HepG2 (cell line): ENCODE measurements around the gene TRH. TPM values are rescaled to one million over a fixed set of nuclear protein-coding genes. Genes with fewer than 3 reads are reported as not detected.
"Not testable (repeated sequence)": the region's sequence is repeated elsewhere in the genome, so short reads cannot be mapped to it uniquely, and the experiment has no call there.

Experiments
- ATAC-seq: fragments of 200-7000 bp; cut with Tn5 transposase; 3 replicates; pipeline ENCODE4 v1.9.1; 2020; ENCODE audit warnings: mild to moderate bottlenecking, moderate library complexity
- BruUV-seq: library from RNA; stranded (reverse); fragments of 400-500 nt; replicated peaks from 2 replicates; lab custom pipeline; 2021; lab: Mats Ljungman, UMichigan
- CTCF ChIA-PET: fragments of 300-600 bp; formaldehyde crosslinking; extraction: SDS; loops from one replicate; lab custom pipeline; 2021; ENCODE audit warnings: low total read pairs, inconsistent platforms, low intra/inter-chr PET ratio; lab: Yijun Ruan, JAX
- POLR2A ChIA-PET: fragments of 350-600 bp; sonication (Branson Sonifier 250); formaldehyde crosslinking; loops from one replicate; lab custom pipeline; 2020; ENCODE audit warnings: antibody characterized with exemption, inconsistent platforms; lab: Yijun Ruan, JAX
- DNase-seq: peaks from one replicate; pipeline ENCODE4 v3.0.0-alpha.2; 2015; ENCODE audit warnings: low spot score
- FAIRE-seq: peaks from 3 replicates; lab custom pipeline; 2011; peaks lifted over from hg19 to GRCh38; lab: Jason Lieb, UNC
- H2AFZ ChIP-seq: one replicate; pipeline ENCODE4 v1.6.1; 2011; ENCODE audit warnings: low read length, inconsistent platforms
- H3K27ac ChIP-seq: fragments of 300-600 bp; 3 replicates; pipeline ENCODE4 v1.8.0; 2011; ENCODE audit warnings: mixed run types, mild to moderate bottlenecking, mixed read lengths, low read length, inconsistent platforms; ENCODE audit not compliant: insufficient read depth; ENCODE audit errors: extremely low read length
- H3K27me3 ChIP-seq, 2 experiments: fragments of 200-600 bp in 1 of 2; 2 replicates in 1 of 2; 3 replicates in 1 of 2; pipeline versions ENCODE4 v1.6.0 to v1.8.0; 2011; ENCODE audit warnings: low read length in 2 of 2, mild to moderate bottlenecking in 2 of 2, moderate library complexity in 2 of 2, inconsistent platforms in 1 of 2; ENCODE audit not compliant: insufficient read depth in 2 of 2, control insufficient read depth in 1 of 2
- H3K36me3 ChIP-seq, 2 experiments: fragments of 200-600 bp in 1 of 2; replicated peaks in 1 of 2; 2 replicates in 1 of 2; 3 replicates in 1 of 2; pipeline versions ENCODE4 v1.5.1 to v1.8.0; 2011; ENCODE audit warnings: low read length in 2 of 2, inconsistent platforms in 1 of 2; ENCODE audit not compliant: insufficient read depth in 2 of 2, control insufficient read depth in 1 of 2
- H3K4me1 ChIP-seq: 2 replicates; pipeline ENCODE4 v1.5.1; 2012; ENCODE audit warnings: low read length, inconsistent platforms; ENCODE audit not compliant: insufficient read depth
- H3K4me2 ChIP-seq: 2 replicates; pipeline ENCODE4 v1.6.0; 2011; ENCODE audit warnings: low read depth, low read length, inconsistent platforms
- H3K4me3 ChIP-seq, 3 experiments: fragments of 200-600 bp in 1 of 3; sonication (generic), shearing (Covaris generic) in 1 of 3; replicated peaks in 1 of 3; 2 replicates each; pipeline ENCODE4 v1.5.1; 2011 to 2016; ENCODE audit warnings: low read length in 3 of 3, inconsistent platforms in 2 of 3, low read depth in 2 of 3, mild to moderate bottlenecking in 2 of 3, control low read depth in 1 of 3, mixed read lengths in 1 of 3; ENCODE audit not compliant: insufficient read depth in 1 of 3
- H3K79me2 ChIP-seq: one replicate; pipeline ENCODE4 v1.6.1; 2011; ENCODE audit warnings: low read length, inconsistent platforms; ENCODE audit not compliant: insufficient read depth
- H3K9ac ChIP-seq: 2 replicates; pipeline ENCODE4 v1.6.0; 2011; ENCODE audit warnings: mild to moderate bottlenecking, low read depth, low read length, inconsistent platforms; ENCODE audit not compliant: insufficient read depth
- H3K9me3 ChIP-seq: 2 replicates; pipeline ENCODE4 v1.5.1; 2012; ENCODE audit warnings: mild to moderate bottlenecking, low read length
- H4K20me1 ChIP-seq: 2 replicates; pipeline ENCODE4 v1.6.0; 2011; ENCODE audit warnings: inconsistent platforms, mild to moderate bottlenecking, low read length, moderate library complexity; ENCODE audit not compliant: insufficient read depth
- AKAP8 ChIP-seq: sonication (generic); formaldehyde crosslinking; IDR thresholded peaks from 2 replicates; pipeline ENCODE4 v1.5.1; 2020; ENCODE audit warnings: mild to moderate bottlenecking, missing genetic modification reagents
- CBX1 ChIP-seq: IDR thresholded peaks from one replicate; pipeline ENCODE4 v1.6.1; 2016; ENCODE audit warnings: antibody characterized with exemption, low read depth
- MTERF4 ChIP-seq: sonication (generic); formaldehyde crosslinking; IDR thresholded peaks from 2 replicates; pipeline ENCODE4 v1.8.0; 2023; ENCODE audit warnings: mild to moderate bottlenecking, missing genetic modification reagents
- POGZ ChIP-seq: sonication (generic); formaldehyde crosslinking; IDR thresholded peaks from 2 replicates; pipeline ENCODE4 v1.4.0; 2020; ENCODE audit warnings: mild to moderate bottlenecking, missing genetic modification reagents
- RARG ChIP-seq: sonication (generic); formaldehyde crosslinking; IDR thresholded peaks from 2 replicates; pipeline ENCODE4 v1.4.0; 2020; ENCODE audit warnings: low read depth, mild to moderate bottlenecking, missing genetic modification reagents
- THAP11 ChIP-seq: IDR thresholded peaks from 2 replicates; pipeline ENCODE4 v1.6.1; 2016; ENCODE audit warnings: missing biosample characterization, missing genetic modification reagents
- ZNF143 ChIP-seq: sonication (generic); formaldehyde crosslinking; IDR thresholded peaks from 2 replicates; pipeline ENCODE4 v1.4.0; 2020; ENCODE audit warnings: missing genetic modification reagents
- ZNF382 ChIP-seq: sonication (generic); formaldehyde crosslinking; IDR thresholded peaks from 2 replicates; pipeline ENCODE4 v1.5.0; 2020; ENCODE audit warnings: missing genetic modification reagents, mild to moderate bottlenecking, borderline replicate concordance
- ZNF589 ChIP-seq: sonication (generic); formaldehyde crosslinking; conservative IDR thresholded peaks from 2 replicates; pipeline ENCODE4 v1.8.0; 2022; ENCODE audit warnings: mild to moderate bottlenecking, moderate library complexity, missing genetic modification reagents
- ZNF619 ChIP-seq: sonication (generic); formaldehyde crosslinking; IDR thresholded peaks from 2 replicates; pipeline ENCODE4 v1.4.0; 2020; ENCODE audit warnings: mild to moderate bottlenecking, missing genetic modification reagents
- ZNF674 ChIP-seq: sonication (generic); formaldehyde crosslinking; IDR thresholded peaks from 2 replicates; pipeline ENCODE4 v1.5.0; 2020; ENCODE audit warnings: low read depth, mild to moderate bottlenecking, missing genetic modification reagents
- whole genome bisulfite sequencing: methylation state at CpG from one replicate; pipeline ENCODE4 v1.1.6; 2017; ENCODE audit warnings: low lambda C conversion rate; 5-methylcytosine and 5-hydroxymethylcytosine counted together
- in situ Hi-C: cut with HindIII; loops from 2 replicates; pipeline ENCODE4 v1.10.0; 2017; ENCODE audit warnings: low pct_unique_long_range_greater_than_20kb; ENCODE audit not compliant: extremely low pct_ligation_motif_present
- intact Hi-C: fragments of 100-400 bp; cut with micrococcal nuclease; formaldehyde crosslinking; loops from one replicate; pipeline ENCODE4 v1.10.0; 2022; ENCODE audit not compliant: unreplicated experiment
- polyA plus RNA-seq, 8 experiments: library from polyadenylated mRNA; depleted of rRNA in 3 of 8; stranded (reverse) in 7 of 8; unstranded in 1 of 8; fragments of >200 nt; fragmentation: Illumina TruSeq in 4 of 8; extraction: Trizol in 4 of 8; gene quantifications; 2 replicates each; pipeline versions ENCODE4 v1.2.1 to v1.2.3, GENCODE V29; 2011 to 2016; ENCODE audit warnings: low read depth in 4 of 8, missing spikeins in 1 of 8, mixed read lengths in 1 of 8; ENCODE audit not compliant: insufficient read depth in 1 of 8
- total RNA-seq, 5 experiments: library from RNA; depleted of rRNA; stranded (reverse); fragments of >200 nt; fragmentation: Illumina TruSeq; extraction: Trizol; gene quantifications; 2 replicates each; pipeline ENCODE4 v1.2.3, GENCODE V29; 2016; ENCODE audit warnings: low read depth in 1 of 5

Gene TRH
- total and polyA plus RNA-seq, 2 of the 13 experiments (the other 11 are each of a cell fraction or from before 2014, with no cell fraction given), result not detected

GRCh38 chr3:130010556-130010955, 36.0 kb downstream of the TRH start:
- in situ Hi-C loops (no loop called here), intact Hi-C loops (no loop called here)
- POLR2A ChIA-PET, result no interaction called here
- Histone ChIP-seq H3K36me3 (no peaks in the 10 kb centered on the region), H3K4me3 (no peak overlapping the region), H3K79me2 (no peaks in the 10 kb centered on the region), H3K9me3 (no peaks in the 10 kb centered on the region), H3K4me1 (no peaks in the 10 kb centered on the region), H3K27me3 (peaks cover 0 to 3% of the 10 kb centered on the region in 2 experiments; a peak in 1 of 5 replicates), H3K9ac (no peak overlapping the region), H2AFZ (no peak overlapping the region), H4K20me1 (no peaks in the 10 kb centered on the region), H3K4me2 (no peak overlapping the region), H3K27ac (no peak overlapping the region)
- WGBS, result no CpG with 5 or more reads among the region's 19 CpGs
- DNase-seq (no peak), FAIRE-seq (no peak), ATAC-seq (no peak)
- CTCF ChIA-PET, result no interaction called here
- TF ChIP-seq ZNF589 (CRISPR knock-in tag) (no peak), ZNF674 (CRISPR knock-in tag) (no peak), RARG (no peak), POGZ (CRISPR knock-in tag) (no peak), ZNF382 (no peak), MTERF4 (no peak), ZNF619 (CRISPR knock-in tag) (no peak), CBX1 (no peak), AKAP8 (CRISPR knock-in tag) (no peak)
- BruUV-seq, result no TSS peak

- POLR2A ChIA-PET, FAIRE-seq: not testable (repeated sequence)
These were observed 37.6 kb downstream of the TRH start for GRCh38 chr3:130012108-130012507.

GRCh38 chr3:130013246-130013645, 38.7 kb downstream of the TRH start:
- WGBS, result 82% methylated on average over 14 of the region's 21 CpGs

More at GRCh38 chr3:130012108-130012507, 37.6 kb downstream of the TRH start:
- H3K9ac ChIP-seq, H4K20me1 ChIP-seq, DNase-seq, H2AFZ ChIP-seq, H3K36me3 ChIP-seq, H3K4me3 ChIP-seq, in situ Hi-C loops, H3K27ac ChIP-seq, H3K27me3 ChIP-seq, CTCF ChIA-PET, H3K9me3 ChIP-seq, H3K79me2 ChIP-seq, intact Hi-C loops, ATAC-seq, H3K4me2 ChIP-seq, BruUV-seq, H3K4me1 ChIP-seq: not testable (repeated sequence)
- TF ChIP-seq THAP11, result peak; percentile 90
- peak; percentile 74 for TF ChIP-seq ZNF143 (CRISPR knock-in tag)

More at GRCh38 chr3:130013246-130013645, 38.7 kb downstream of the TRH start:
- H4K20me1 ChIP-seq, ATAC-seq, intact Hi-C loops, H3K36me3 ChIP-seq, DNase-seq, H3K4me3 ChIP-seq, H3K4me2 ChIP-seq, CTCF ChIA-PET, in situ Hi-C loops, H3K27me3 ChIP-seq, H3K4me1 ChIP-seq, H3K27ac ChIP-seq, H3K9ac ChIP-seq, BruUV-seq, POLR2A ChIA-PET, FAIRE-seq, H3K79me2 ChIP-seq, H2AFZ ChIP-seq, H3K9me3 ChIP-seq: not testable (repeated sequence)
